Ishikawa (cell line): ENCODE results near the gene FSTL4.

Source experiments
- CEBPB ChIP-seq: IDR thresholded peaks from 2 replicates; pipeline ENCODE4 v1.6.1; 2012
- EGR1 ChIP-seq: IDR thresholded peaks from 2 replicates; pipeline ENCODE4 v1.6.1; 2012
- EP300 ChIP-seq: IDR thresholded peaks from 2 replicates; pipeline ENCODE4 v1.6.1; 2012; ENCODE audit warnings: borderline replicate concordance
- FOXM1 ChIP-seq: IDR thresholded peaks from 2 replicates; pipeline ENCODE4 v1.6.1; 2012; ENCODE audit warnings: low read depth, borderline replicate concordance
- RAD21 ChIP-seq: IDR thresholded peaks from 2 replicates; pipeline ENCODE4 v1.6.1; 2012; ENCODE audit warnings: low read depth
- TAF1 ChIP-seq: IDR thresholded peaks from 2 replicates; pipeline ENCODE4 v1.6.1; 2012; ENCODE audit warnings: low read depth, mild to moderate bottlenecking
- YY1 ChIP-seq: IDR thresholded peaks from 2 replicates; pipeline ENCODE4 v1.6.1; 2012; ENCODE audit warnings: low read depth
- TF ChIP-seq, protein P1 (sequence below): IDR thresholded peaks from 2 replicates; pipeline ENCODE4 v1.6.1; 2012
- TF ChIP-seq, protein P2 (sequence below): IDR thresholded peaks from 2 replicates; pipeline ENCODE4 v1.6.1; 2012; ENCODE audit warnings: low read depth, mild to moderate bottlenecking

DNA sequence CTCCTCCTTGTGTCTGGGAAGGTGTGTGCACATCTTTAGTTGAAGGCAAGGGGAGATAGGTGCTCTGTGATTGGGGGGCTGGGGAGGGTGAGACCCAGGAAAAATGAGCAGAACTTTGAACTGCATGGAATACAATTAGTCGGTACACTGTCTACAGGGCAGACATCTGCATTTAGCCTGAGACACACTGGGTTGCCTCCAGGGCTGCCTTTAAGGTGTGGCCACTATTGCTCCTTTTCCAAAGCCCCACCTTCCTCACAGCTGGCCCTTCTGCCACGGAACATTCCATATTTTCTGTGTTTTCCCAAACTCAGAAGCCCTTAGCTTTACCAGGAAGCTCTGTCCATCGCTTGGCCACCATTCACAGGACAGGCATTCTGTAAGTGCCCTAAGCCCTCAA is 312.6 kb downstream of the FSTL4 start:
- TF ChIP-seq EGR1 = no peak
- TF ChIP-seq, protein P1, sequence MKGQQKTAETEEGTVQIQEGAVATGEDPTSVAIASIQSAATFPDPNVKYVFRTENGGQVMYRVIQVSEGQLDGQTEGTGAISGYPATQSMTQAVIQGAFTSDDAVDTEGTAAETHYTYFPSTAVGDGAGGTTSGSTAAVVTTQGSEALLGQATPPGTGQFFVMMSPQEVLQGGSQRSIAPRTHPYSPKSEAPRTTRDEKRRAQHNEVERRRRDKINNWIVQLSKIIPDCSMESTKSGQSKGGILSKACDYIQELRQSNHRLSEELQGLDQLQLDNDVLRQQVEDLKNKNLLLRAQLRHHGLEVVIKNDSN = no peak
- no peak for TF ChIP-seq EP300
- TF ChIP-seq TAF1 = no peak
- no peak for TF ChIP-seq CEBPB
- TF ChIP-seq, protein P2, sequence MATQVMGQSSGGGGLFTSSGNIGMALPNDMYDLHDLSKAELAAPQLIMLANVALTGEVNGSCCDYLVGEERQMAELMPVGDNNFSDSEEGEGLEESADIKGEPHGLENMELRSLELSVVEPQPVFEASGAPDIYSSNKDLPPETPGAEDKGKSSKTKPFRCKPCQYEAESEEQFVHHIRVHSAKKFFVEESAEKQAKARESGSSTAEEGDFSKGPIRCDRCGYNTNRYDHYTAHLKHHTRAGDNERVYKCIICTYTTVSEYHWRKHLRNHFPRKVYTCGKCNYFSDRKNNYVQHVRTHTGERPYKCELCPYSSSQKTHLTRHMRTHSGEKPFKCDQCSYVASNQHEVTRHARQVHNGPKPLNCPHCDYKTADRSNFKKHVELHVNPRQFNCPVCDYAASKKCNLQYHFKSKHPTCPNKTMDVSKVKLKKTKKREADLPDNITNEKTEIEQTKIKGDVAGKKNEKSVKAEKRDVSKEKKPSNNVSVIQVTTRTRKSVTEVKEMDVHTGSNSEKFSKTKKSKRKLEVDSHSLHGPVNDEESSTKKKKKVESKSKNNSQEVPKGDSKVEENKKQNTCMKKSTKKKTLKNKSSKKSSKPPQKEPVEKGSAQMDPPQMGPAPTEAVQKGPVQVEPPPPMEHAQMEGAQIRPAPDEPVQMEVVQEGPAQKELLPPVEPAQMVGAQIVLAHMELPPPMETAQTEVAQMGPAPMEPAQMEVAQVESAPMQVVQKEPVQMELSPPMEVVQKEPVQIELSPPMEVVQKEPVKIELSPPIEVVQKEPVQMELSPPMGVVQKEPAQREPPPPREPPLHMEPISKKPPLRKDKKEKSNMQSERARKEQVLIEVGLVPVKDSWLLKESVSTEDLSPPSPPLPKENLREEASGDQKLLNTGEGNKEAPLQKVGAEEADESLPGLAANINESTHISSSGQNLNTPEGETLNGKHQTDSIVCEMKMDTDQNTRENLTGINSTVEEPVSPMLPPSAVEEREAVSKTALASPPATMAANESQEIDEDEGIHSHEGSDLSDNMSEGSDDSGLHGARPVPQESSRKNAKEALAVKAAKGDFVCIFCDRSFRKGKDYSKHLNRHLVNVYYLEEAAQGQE = no peak
- no peak for TF ChIP-seq RAD21
- TF ChIP-seq YY1 = no peak
- TF ChIP-seq FOXM1 = no peak
